T-helper 2 cell treated with Interferon-gamma antibody and Interleukin-4, amounts not matched to agents 5 μg/mL and 100 μg/mL, for 36 hours (primary cell): ENCODE results near the gene TRPM5.

Experiments used
- DNase-seq: peaks from one replicate; pipeline ENCODE4 v3.0.0; 2021; ENCODE audit warnings: low spot score
- H3K27ac Mint-ChIP-seq: one replicate; pipeline ENCODE4 v1.8.0; 2021; ENCODE audit warnings: mild to moderate bottlenecking, mixed read lengths
- H3K27me3 Mint-ChIP-seq: one replicate; pipeline ENCODE4 v1.8.0; 2021; ENCODE audit warnings: low read depth, mixed read lengths
- H3K36me3 Mint-ChIP-seq: one replicate; pipeline ENCODE4 v1.8.0; 2021; ENCODE audit warnings: low read depth, mixed read lengths
- H3K4me1 Mint-ChIP-seq: one replicate; pipeline ENCODE4 v1.8.0; 2021; ENCODE audit warnings: low read depth, mixed read lengths
- H3K4me3 Mint-ChIP-seq: one replicate; pipeline ENCODE4 v1.8.0; 2022; ENCODE audit warnings: mild to moderate bottlenecking, moderate library complexity, mixed read lengths
- H3K9me3 Mint-ChIP-seq: one replicate; pipeline ENCODE4 v1.8.0; 2021; ENCODE audit warnings: mixed read lengths

TRPM5 gene

GRCh38 chr11:2420502-2421225, 23.6 kb downstream of the TRPM5 start:
- H3K27ac Mint-ChIP-seq: no peak overlapping the region
- no peak overlapping the region for H3K4me3 Mint-ChIP-seq
- H3K36me3 Mint-ChIP-seq: no peaks in the 10 kb centered on the region
- no peaks in the 10 kb centered on the region for H3K4me1 Mint-ChIP-seq
- peak; percentile 40 for DNase-seq
- no peaks in the 10 kb centered on the region for H3K9me3 Mint-ChIP-seq
- no peaks in the 10 kb centered on the region for H3K27me3 Mint-ChIP-seq

DNA sequence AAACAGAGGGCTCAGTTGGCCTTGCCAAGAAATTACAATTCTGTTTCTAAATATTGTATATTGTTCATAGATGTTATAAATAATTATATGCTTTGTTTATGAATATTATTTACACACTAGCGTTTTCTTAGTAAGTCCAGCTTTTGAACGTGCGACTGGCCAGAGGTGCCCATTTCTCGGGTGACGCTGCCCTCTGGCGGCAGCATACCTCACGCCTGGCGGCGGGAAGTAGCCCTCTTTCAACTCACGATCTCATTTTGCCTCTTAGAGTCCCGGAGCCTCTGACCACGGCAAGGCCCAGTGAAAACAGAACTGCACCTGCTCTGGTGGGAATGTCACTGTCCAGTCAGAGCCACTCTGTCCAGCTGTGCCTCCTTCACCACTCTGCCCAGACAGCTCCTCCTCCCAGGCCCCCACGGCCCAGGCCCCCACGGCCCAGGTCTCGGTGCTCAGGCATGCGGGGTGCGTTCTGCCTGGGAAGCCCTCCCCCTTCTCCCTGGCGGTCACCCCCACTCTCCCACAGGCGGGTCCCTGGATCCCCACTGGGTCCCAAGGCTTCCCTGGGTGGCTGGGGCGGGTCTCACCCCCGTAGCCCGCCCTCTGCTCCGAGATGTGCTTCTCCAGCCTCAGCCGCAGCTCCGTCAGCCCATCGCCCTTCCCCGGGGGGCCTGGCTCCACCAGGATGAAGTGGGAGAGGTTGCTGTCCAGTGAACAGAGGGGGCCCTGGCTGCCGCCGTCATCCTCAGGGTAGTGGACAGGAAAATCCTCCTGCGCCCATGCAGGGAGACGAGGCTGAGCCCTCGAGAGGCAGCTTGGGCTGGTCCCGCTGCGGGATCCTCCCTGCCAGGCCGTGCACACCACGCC, 24.4 kb downstream of the TRPM5 start:
- no peak overlapping the region for H3K27ac Mint-ChIP-seq
- H3K4me3 Mint-ChIP-seq: no peak overlapping the region

GRCh38 chr11:2418693-2419360, 25.5 kb downstream of the TRPM5 start:
- no peaks in the 10 kb centered on the region for H3K36me3 Mint-ChIP-seq
- H3K9me3 Mint-ChIP-seq: no peaks in the 10 kb centered on the region
- H3K27me3 Mint-ChIP-seq: no peaks in the 10 kb centered on the region
- H3K4me1 Mint-ChIP-seq: no peaks in the 10 kb centered on the region
- no peak overlapping the region for H3K27ac Mint-ChIP-seq
- no peak overlapping the region for H3K4me3 Mint-ChIP-seq
- no peak for DNase-seq

More for the DNA sequence above, 24.4 kb downstream of the TRPM5 start:
- peak; percentile 39 for DNase-seq
- Mint-ChIP-seq H3K27me3 (no peaks in the 10 kb centered on the region), H3K36me3 (no peaks in the 10 kb centered on the region), H3K4me1 (no peaks in the 10 kb centered on the region), H3K9me3 (no peaks in the 10 kb centered on the region)

GRCh38 chr11:2417856-2418692, 26.2 kb downstream of the TRPM5 start:
- Mint-ChIP-seq H3K27me3 (no peaks in the 10 kb centered on the region), H3K4me3 (no peak overlapping the region), H3K36me3 (no peaks in the 10 kb centered on the region), H3K27ac (no peak overlapping the region), H3K9me3 (no peaks in the 10 kb centered on the region), H3K4me1 (no peaks in the 10 kb centered on the region)
- no peak for DNase-seq

GRCh38 chr11:2416765-2417164, 27.5 kb downstream of the TRPM5 start:
- no peak overlapping the region for H3K27ac Mint-ChIP-seq
- no peak for DNase-seq
- H3K36me3 Mint-ChIP-seq: no peaks in the 10 kb centered on the region
- no peaks in the 10 kb centered on the region for H3K27me3 Mint-ChIP-seq
- H3K9me3 Mint-ChIP-seq: no peaks in the 10 kb centered on the region
- H3K4me1 Mint-ChIP-seq: no peaks in the 10 kb centered on the region
- H3K4me3 Mint-ChIP-seq: no peak overlapping the region

DNA sequence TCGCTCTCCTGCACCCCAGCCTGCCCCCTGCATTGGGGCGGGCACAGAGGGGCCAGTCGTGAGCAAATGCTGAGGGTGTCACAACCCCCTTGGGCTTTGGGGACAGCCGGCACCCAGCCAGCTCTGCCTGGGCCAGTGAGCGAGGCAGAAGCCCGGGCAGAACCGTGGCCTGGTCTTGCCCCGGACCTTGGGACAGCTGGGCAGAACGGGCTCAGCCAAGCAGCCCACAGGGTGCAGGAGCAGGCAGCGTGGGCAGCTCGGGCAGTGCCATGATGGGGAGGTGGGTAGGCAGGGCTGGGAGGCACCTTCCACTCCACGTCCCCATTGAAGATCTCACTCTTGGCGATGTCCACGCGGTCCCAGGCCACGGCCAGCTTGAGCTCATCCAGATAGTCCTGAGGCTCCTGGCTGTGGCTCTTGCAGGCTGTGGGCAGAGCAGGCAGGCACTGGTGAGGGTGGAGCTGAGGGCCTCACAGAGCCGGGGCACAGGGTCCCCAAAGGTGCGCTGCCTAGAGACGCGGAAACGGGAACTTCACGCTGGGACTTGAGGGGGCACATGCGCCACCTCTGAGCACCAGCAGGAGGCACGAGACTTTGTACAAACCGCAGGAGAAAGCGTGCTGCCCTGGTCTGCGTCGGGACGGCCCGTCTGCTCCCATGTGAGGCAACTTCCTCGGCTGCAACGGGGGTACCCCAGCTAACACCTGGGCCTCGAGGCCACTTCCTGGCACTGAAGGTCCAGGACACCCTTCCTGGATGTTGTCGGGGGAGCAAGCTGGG, 28.5 kb downstream of the TRPM5 start:
- no peaks in the 10 kb centered on the region for H3K27me3 Mint-ChIP-seq
- no peak for DNase-seq
- no peak overlapping the region for H3K27ac Mint-ChIP-seq
- H3K4me1 Mint-ChIP-seq: no peaks in the 10 kb centered on the region
- H3K36me3 Mint-ChIP-seq: no peaks in the 10 kb centered on the region
- no peak overlapping the region for H3K4me3 Mint-ChIP-seq
- H3K9me3 Mint-ChIP-seq: no peaks in the 10 kb centered on the region

- DNase-seq: no peak
- H3K27ac Mint-ChIP-seq: no peak overlapping the region
- H3K4me3 Mint-ChIP-seq: no peak overlapping the region
- no peaks in the 10 kb centered on the region for H3K9me3 Mint-ChIP-seq
- H3K4me1 Mint-ChIP-seq: no peaks in the 10 kb centered on the region
- H3K27me3 Mint-ChIP-seq: no peaks in the 10 kb centered on the region
- no peaks in the 10 kb centered on the region for H3K36me3 Mint-ChIP-seq
Observed at GRCh38 chr11:2415171-2415570, 29.1 kb downstream of the TRPM5 start.

DNA sequence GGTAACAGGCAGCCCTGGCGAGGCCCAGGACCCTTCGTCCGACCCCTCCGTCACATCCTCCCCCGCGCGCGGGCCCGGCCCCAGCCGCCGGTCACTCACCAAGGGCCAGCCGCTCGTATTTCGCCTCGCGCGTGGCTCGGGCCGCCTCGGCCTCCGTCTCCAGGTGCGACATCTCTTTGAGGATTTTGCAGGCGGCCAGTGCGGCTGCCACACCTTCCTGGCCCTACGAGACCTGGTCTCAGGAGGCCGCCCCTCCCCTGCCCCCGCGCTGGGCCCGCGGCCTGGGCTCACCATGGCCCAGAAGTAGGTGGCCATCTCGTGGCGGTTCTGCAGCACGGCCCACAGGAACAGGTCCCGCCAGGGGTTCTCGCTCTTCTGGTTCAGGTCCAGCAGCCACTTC, 29.7 kb downstream of the TRPM5 start:
- no peaks in the 10 kb centered on the region for H3K27me3 Mint-ChIP-seq
- no peaks in the 10 kb centered on the region for H3K4me1 Mint-ChIP-seq
- no peak overlapping the region for H3K27ac Mint-ChIP-seq
- no peak for DNase-seq
- no peaks in the 10 kb centered on the region for H3K9me3 Mint-ChIP-seq
- H3K36me3 Mint-ChIP-seq: no peaks in the 10 kb centered on the region
- no peak overlapping the region for H3K4me3 Mint-ChIP-seq

- Mint-ChIP-seq H3K4me1 (no peaks in the 10 kb centered on the region), H3K9me3 (no peaks in the 10 kb centered on the region), H3K36me3 (no peaks in the 10 kb centered on the region), H3K4me3 (no peak overlapping the region), H3K27me3 (no peaks in the 10 kb centered on the region), H3K27ac (no peak overlapping the region)
- no peak for DNase-seq
Observed at GRCh38 chr11:2413742-2414579, 30.4 kb downstream of the TRPM5 start.

GRCh38 chr11:2412323-2412722, 32.0 kb downstream of the TRPM5 start:
- Mint-ChIP-seq H3K27ac (no peak overlapping the region), H3K4me1 (no peaks in the 10 kb centered on the region), H3K9me3 (no peaks in the 10 kb centered on the region), H3K4me3 (no peak overlapping the region), H3K27me3 (no peaks in the 10 kb centered on the region), H3K36me3 (no peaks in the 10 kb centered on the region)
- DNase-seq: no peak

DNA sequence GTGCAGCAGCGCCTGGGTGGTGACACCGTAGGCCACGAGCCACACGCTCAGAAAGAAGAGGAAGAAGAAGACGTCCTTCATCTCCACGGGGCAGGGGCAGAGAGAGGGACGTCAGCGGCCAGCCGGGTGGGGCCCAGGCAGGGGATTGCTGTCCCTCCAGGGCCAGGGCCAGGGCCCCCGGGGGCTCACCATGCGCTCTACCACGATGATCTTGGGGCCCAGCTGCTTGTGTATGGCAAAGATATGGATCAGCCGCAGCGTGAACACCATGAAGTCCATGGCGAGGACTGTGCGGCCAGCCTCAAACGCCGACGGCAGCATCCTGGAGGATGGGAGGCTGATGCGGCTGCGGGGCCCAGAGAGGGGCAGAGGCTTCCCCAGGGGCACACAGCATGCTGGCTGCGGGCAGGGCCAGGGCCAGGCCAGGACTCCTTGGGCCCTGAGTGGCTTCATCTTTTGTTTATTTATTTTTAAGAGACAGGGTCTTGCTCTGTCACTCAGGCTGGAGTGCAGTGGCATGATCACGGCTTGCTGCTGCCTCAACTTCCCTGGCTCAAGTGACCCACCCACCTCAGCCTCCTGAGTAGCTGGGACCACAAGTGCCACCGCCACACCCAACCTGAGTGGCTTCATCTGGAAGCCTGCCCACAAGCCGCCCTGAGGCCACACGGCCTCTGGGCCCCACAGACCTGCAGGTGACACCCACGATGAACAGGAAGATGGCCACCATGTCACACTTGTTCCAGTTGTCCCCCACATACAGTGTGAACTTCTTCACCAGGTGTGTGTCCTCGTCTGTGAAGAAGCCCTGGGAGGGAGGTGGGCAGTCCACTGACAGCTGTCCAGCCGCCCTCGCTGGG, 32.6 kb downstream of the TRPM5 start:
- Mint-ChIP-seq H3K4me3 (no peak overlapping the region), H3K36me3 (no peaks in the 10 kb centered on the region), H3K9me3 (no peaks in the 10 kb centered on the region), H3K4me1 (no peaks in the 10 kb centered on the region), H3K27ac (no peak overlapping the region), H3K27me3 (no peaks in the 10 kb centered on the region)
- DNase-seq: no peak

DNA sequence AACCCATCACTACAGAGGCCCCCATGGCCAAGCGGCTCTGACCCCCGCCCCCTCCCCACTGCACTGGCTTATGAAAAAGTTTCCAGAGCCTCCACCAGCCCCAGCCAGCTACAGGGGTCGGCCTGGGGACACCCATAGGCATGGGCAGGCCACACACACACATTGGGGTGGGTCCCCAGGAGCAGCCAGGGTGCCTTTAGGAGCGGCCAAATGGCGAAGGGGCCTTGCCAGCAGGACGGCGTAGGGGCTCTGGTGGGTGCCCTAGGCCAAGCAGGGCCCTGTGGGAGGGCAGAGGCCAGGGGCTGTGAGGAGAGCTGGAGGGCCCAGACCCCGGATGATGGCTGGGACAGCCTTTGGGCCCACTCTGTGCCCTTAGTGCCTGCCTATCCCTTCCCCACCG, 33.7 kb downstream of the TRPM5 start:
- Mint-ChIP-seq H3K27ac (no peak overlapping the region), H3K4me1 (no peaks in the 10 kb centered on the region), H3K4me3 (no peak overlapping the region), H3K27me3 (no peaks in the 10 kb centered on the region), H3K9me3 (no peaks in the 10 kb centered on the region), H3K36me3 (no peaks in the 10 kb centered on the region)
- no peak for DNase-seq
